OCI-LY1 (cell line): ENCODE data around the gene CASZ1.

Experiments
- H2AFZ ChIP-seq: fragments of 200-600 bp; sonication (generic), shearing (Covaris generic); 2 replicates; pipeline ENCODE4 v1.6.0; 2014; ENCODE audit warnings: antibody characterized with exemption, mild to moderate bottlenecking, low read length
- H3F3A ChIP-seq: fragments of 200-600 bp; sonication (generic), shearing (Covaris generic); 2 replicates; pipeline ENCODE4 v1.6.0; 2014; ENCODE audit warnings: mild to moderate bottlenecking, antibody characterized with exemption, low read length, moderate library complexity; ENCODE audit not compliant: insufficient read depth
- H3K27ac ChIP-seq: fragments of 200-600 bp; sonication (generic); 2 replicates; pipeline ENCODE4 v1.5.1; 2014; ENCODE audit warnings: low read length, mixed run types, mild to moderate bottlenecking, low read depth; ENCODE audit not compliant: poor library complexity, severe bottlenecking
- H3K27me3 ChIP-seq: fragments of 200-600 bp; sonication (generic); 2 replicates; pipeline ENCODE4 v1.6.0; 2014; ENCODE audit warnings: antibody characterized with exemption, mild to moderate bottlenecking, low read length, moderate library complexity; ENCODE audit not compliant: insufficient read depth
- H3K36me3 ChIP-seq: fragments of 200-600 bp; sonication (generic); 2 replicates; pipeline ENCODE4 v1.6.1; 2014; ENCODE audit warnings: mild to moderate bottlenecking, antibody characterized with exemption, low read length, moderate library complexity, mixed read lengths; ENCODE audit not compliant: insufficient read depth
- H3K4me1 ChIP-seq: fragments of 200-600 bp; sonication (generic); 2 replicates; pipeline ENCODE4 v1.5.1; 2014; ENCODE audit warnings: mild to moderate bottlenecking, low read length, moderate library complexity; ENCODE audit not compliant: insufficient read depth, severe bottlenecking
- H3K4me2 ChIP-seq: fragments of 200-600 bp; sonication (generic), shearing (Covaris generic); 2 replicates; pipeline ENCODE4 v1.6.1; 2014; ENCODE audit warnings: low read length
- H3K4me3 ChIP-seq: fragments of 200-600 bp; sonication (generic); 2 replicates; pipeline ENCODE4 v1.5.1; 2014; ENCODE audit warnings: low read length, low read depth, mild to moderate bottlenecking, mixed read lengths; ENCODE audit not compliant: poor library complexity, severe bottlenecking
- H3K79me2 ChIP-seq: fragments of 200-600 bp; shearing (Covaris generic); 2 replicates; pipeline ENCODE4 v1.6.1; 2016; ENCODE audit warnings: mixed run types, low read length, mixed read lengths; ENCODE audit not compliant: insufficient read depth
- H3K9ac ChIP-seq: fragments of 200-600 bp; sonication (generic), shearing (Covaris generic); 2 replicates; pipeline ENCODE4 v1.6.1; 2014; ENCODE audit warnings: mild to moderate bottlenecking, low read length, mixed read lengths
- H3K9me2 ChIP-seq: fragments of 200-600 bp; sonication (generic), shearing (Covaris generic); 2 replicates; pipeline ENCODE4 v1.6.1; 2014; ENCODE audit warnings: low read depth, mild to moderate bottlenecking, low read length, mixed read lengths
- H3K9me3 ChIP-seq: fragments of 200-600 bp; shearing (Covaris generic); 2 replicates; pipeline ENCODE4 v1.6.1; 2014; ENCODE audit warnings: low read length, mixed read lengths
- H4K20me1 ChIP-seq: fragments of 200-600 bp; sonication (generic), shearing (Covaris generic); 2 replicates; pipeline ENCODE4 v1.6.0; 2016; ENCODE audit warnings: mild to moderate bottlenecking, low read length; ENCODE audit not compliant: insufficient read depth
- CTCF ChIP-seq: fragments of 200-600 bp; sonication (generic), shearing (Covaris generic); IDR thresholded peaks from 2 replicates; pipeline ENCODE4 v1.5.1; 2017; ENCODE audit warnings: mild to moderate bottlenecking, antibody characterized with exemption, low read length, moderate library complexity, mixed read lengths
- EZH2 ChIP-seq: fragments of 200-600 bp; sonication (generic), shearing (Covaris generic); IDR thresholded peaks from 2 replicates; pipeline ENCODE4 v1.8.0; 2017; ENCODE audit warnings: borderline replicate concordance, mixed run types, mild to moderate bottlenecking, antibody characterized with exemption, low read length, moderate library complexity, mixed read lengths

CASZ1 gene

DNA sequence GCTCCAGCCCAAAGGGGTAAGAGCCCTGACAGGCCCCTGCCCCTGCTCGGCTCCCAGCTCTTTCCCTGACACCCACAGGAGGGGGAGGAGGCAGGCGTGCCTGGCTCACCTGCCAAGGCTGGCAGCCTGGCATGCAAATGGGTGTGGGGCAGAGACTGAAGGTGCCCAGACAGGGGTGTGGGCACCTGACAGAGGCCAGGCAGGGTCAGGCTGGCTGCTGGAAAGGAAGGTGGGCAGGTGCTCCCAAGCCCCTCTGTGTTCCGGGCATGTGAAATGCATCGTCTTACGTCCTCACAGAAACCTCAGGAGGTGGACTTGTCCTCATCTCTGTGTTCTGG lies 19.4 kb upstream of the CASZ1 start:
- Histone ChIP-seq H2AFZ (no peak overlapping the region), H3K9ac (no peak overlapping the region), H3K79me2 (no peaks in the 10 kb centered on the region), H3K9me2 (no peaks in the 10 kb centered on the region), H3F3A (no peaks in the 10 kb centered on the region), H3K4me2 (no peak overlapping the region), H4K20me1 (no peaks in the 10 kb centered on the region), H3K27ac (no peak overlapping the region), H3K9me3 (no peaks in the 10 kb centered on the region), H3K27me3 (0 out of 2 replicates have a peak, but pooled peaks cover 7% of the 10 kb centered on the region), H3K4me3 (no peak overlapping the region), H3K4me1 (no peaks in the 10 kb centered on the region), H3K36me3 (no peaks in the 10 kb centered on the region)
- TF ChIP-seq EZH2 (no peak), CTCF (no peak)

GRCh38 chr1:10814976-10815857 lies 18.8 kb upstream of the CASZ1 start:
- no peaks in the 10 kb centered on the region for H3K9me2 ChIP-seq
- H2AFZ ChIP-seq = no peak overlapping the region
- TF ChIP-seq CTCF (no peak), EZH2 (no peak)
- no peaks in the 10 kb centered on the region for H3F3A ChIP-seq
- no peak overlapping the region for H3K9ac ChIP-seq
- no peak overlapping the region for H3K4me3 ChIP-seq
- no peak overlapping the region for H3K4me2 ChIP-seq
- no peaks in the 10 kb centered on the region for H3K9me3 ChIP-seq
- 0 out of 2 replicates have a peak, but pooled peaks cover 7% of the 10 kb centered on the region for H3K27me3 ChIP-seq
- H3K4me1 ChIP-seq = no peaks in the 10 kb centered on the region
- no peaks in the 10 kb centered on the region for H3K79me2 ChIP-seq
- H4K20me1 ChIP-seq = no peaks in the 10 kb centered on the region
- H3K27ac ChIP-seq = no peak overlapping the region
- no peaks in the 10 kb centered on the region for H3K36me3 ChIP-seq

DNA sequence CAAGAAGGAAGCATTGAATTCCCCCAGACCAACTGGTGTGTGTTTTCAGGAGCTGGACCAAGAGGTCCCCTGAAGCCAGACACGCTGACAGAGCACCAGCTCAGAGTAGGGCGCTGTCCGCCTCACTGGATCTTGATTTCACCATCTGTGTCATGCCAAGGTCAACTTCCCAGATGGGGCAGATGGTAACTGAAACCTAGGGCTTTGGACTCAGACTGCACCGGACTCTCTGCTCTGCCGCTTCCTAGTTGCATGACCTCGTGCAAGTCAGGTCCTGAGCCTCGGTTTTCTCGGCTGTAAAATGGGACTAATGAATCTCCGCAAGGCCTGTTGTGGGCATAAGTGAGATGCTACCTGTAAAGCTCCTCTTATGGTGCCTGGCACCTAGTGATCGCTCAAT lies 17.9 kb upstream of the CASZ1 start:
- H3K9me3 ChIP-seq = no peaks in the 10 kb centered on the region
- TF ChIP-seq EZH2 (no peak), CTCF (no peak)
- no peaks in the 10 kb centered on the region for H4K20me1 ChIP-seq
- H3K27me3 ChIP-seq = 0 out of 2 replicates have a peak, but pooled peaks cover 7% of the 10 kb centered on the region
- H3K4me2 ChIP-seq = no peak overlapping the region
- H3F3A ChIP-seq = no peaks in the 10 kb centered on the region
- no peaks in the 10 kb centered on the region for H3K4me1 ChIP-seq
- H3K79me2 ChIP-seq = no peaks in the 10 kb centered on the region
- H3K9ac ChIP-seq = no peak overlapping the region
- H3K9me2 ChIP-seq = no peaks in the 10 kb centered on the region
- H3K4me3 ChIP-seq = no peak overlapping the region
- no peak overlapping the region for H3K27ac ChIP-seq
- no peak overlapping the region for H2AFZ ChIP-seq
- H3K36me3 ChIP-seq = no peaks in the 10 kb centered on the region
